Transverse colon (tissue), 4 donors: ENCODE results near the gene DNAAF8. TPM values are rescaled to one million over a fixed set of nuclear protein-coding genes. Genes with fewer than 3 reads are reported as not detected.

Experiments
- DNase-seq: peaks from one replicate; pipeline ENCODE4 v3.0.0-alpha.2; 2019
- H3K27ac ChIP-seq, 4 donors: fragments of 200-600 bp; sonication (generic); 2 replicates each; pipeline ENCODE4 v1.5.1; 2016 to 2018; ENCODE audit warnings: inconsistent platforms in 4 of 4
- H3K27me3 ChIP-seq: fragments of 200-600 bp; sonication (generic); 2 replicates; pipeline ENCODE4 v1.5.1; 2017; ENCODE audit warnings: inconsistent platforms
- H3K36me3 ChIP-seq, 4 donors: fragments of 200-600 bp; sonication (generic); 2 replicates each; pipeline ENCODE4 v1.5.1; 2017 to 2019; ENCODE audit warnings: inconsistent platforms in 4 of 4
- H3K4me1 ChIP-seq, 4 donors: fragments of 200-600 bp; sonication (generic); 2 replicates each; pipeline ENCODE4 v1.5.1; 2017 to 2020; ENCODE audit warnings: inconsistent platforms in 4 of 4
- H3K4me3 ChIP-seq, 4 donors: fragments of 200-600 bp; sonication (generic); 1 replicate in 1 of 4; 2 replicates in 3 of 4; pipeline versions ENCODE4 v1.5.1 to v1.6.1; 2017 to 2019; ENCODE audit warnings: inconsistent platforms in 4 of 4
- H3K9me3 ChIP-seq, 2 donors: fragments of 200-600 bp; sonication (generic); 2 replicates each; pipeline ENCODE4 v1.5.1; 2017 to 2019; ENCODE audit warnings: inconsistent platforms in 2 of 2
- CTCF ChIP-seq, 5 experiments: fragments of 200-600 bp in 3 of 5; fragments of 450-650 bp in 2 of 5; sonication (generic) in 3 of 5; IDR thresholded peaks; 1 replicate in 2 of 5; 2 replicates in 3 of 5; pipeline ENCODE4 v1.5.1; 2016 to 2017; ENCODE audit warnings: antibody characterized with exemption in 5 of 5, inconsistent platforms in 3 of 5, mild to moderate bottlenecking in 2 of 5, moderate library complexity in 1 of 5
- EP300 ChIP-seq: sonication (generic); formaldehyde crosslinking; IDR thresholded peaks from one replicate; pipeline ENCODE4 v1.6.1; 2017; ENCODE audit warnings: antibody characterized with exemption, low read depth
- POLR2A ChIP-seq: fragments of 450-650 bp; IDR thresholded peaks from one replicate; pipeline ENCODE4 v1.6.1; 2016; ENCODE audit warnings: antibody characterized with exemption, mild to moderate bottlenecking, moderate library complexity
- POLR2AphosphoS5 ChIP-seq, 3 donors: sonication (generic); formaldehyde crosslinking; IDR thresholded peaks; one replicate each; pipeline ENCODE4 v1.6.1; 2016; ENCODE audit warnings: antibody characterized with exemption in 3 of 3
- WGBS, 2 donors: methylation state at CpG; one replicate each; pipeline ENCODE4 v1.1.5; 2018; ENCODE audit warnings: low coverage in 1 of 2; 5-methylcytosine and 5-hydroxymethylcytosine counted together
- in situ Hi-C, 4 donors: fragments of 200-750 bp; cut with MboI; loops; one replicate each; pipeline versions ENCODE4 v1.15.0 to v1.15.1; 2017; ENCODE audit warnings: low sequenced_read_pairs in 3 of 4, low pct_ligation_motif_present in 1 of 4, low pct_unique_long_range_greater_than_20kb in 1 of 4
- intact Hi-C: fragments of 100-400 bp; cut with DNase I; formaldehyde crosslinking; loops from one replicate; pipeline ENCODE4 v1.15.1; 2023; ENCODE audit warnings: low total_unique reads
- total RNA-seq, 4 donors: library from RNA; depleted of rRNA; stranded (reverse); fragments of >200 nt; gene quantifications; one replicate each; pipeline ENCODE4 v1.1.0, GENCODE V29; 2016

Gene DNAAF8
- total RNA-seq, 4 donors from 2014 or later: 0.55 to 2.9 (median 0.60) TPM; not detected in 1

DNA sequence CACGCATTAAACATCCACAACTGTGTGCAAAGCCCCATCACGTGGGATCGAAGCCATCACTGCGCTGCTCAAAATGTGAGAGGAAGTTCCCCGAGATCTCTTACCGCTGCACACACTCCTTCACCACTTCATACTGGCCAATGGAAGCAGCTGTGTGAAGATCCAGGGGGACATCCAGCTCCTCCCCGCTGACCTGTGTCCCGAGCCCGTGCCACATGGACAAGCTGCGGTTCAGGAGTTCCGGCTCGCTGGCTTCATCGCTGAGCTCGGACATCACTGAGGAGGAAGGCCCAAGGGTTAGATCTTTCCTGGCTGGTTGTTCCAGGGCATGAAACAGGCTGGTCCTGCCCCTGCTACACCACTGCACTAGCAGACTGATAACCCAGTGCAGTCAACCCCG is 4.5 kb upstream of the DNAAF8 start:
- in situ Hi-C loops: no loop called here
- H3K4me3 ChIP-seq: no peak overlapping the region
- 92% methylated on average over 15 of the region's 15 CpGs; no CpG with 5 or more reads in 1 of the 2 donors for WGBS, 2 donors
- TF ChIP-seq CTCF (IDR thresholded peaks at IDR 0.05) (no peak), POLR2A (no peak)
- peaks cover 0 to 10% (median 3%) of the 10 kb centered on the region in 4 donors for H3K4me1 ChIP-seq
- H3K36me3 ChIP-seq: peaks cover 0 to 14% (median 3%) of the 10 kb centered on the region in 4 donors
- H3K27ac ChIP-seq: no peak overlapping the region
- intact Hi-C loops: no loop called here
- no peaks in the 10 kb centered on the region for H3K27me3 ChIP-seq
- no peaks in the 10 kb centered on the region for H3K9me3 ChIP-seq
- DNase-seq: no peak

DNA sequence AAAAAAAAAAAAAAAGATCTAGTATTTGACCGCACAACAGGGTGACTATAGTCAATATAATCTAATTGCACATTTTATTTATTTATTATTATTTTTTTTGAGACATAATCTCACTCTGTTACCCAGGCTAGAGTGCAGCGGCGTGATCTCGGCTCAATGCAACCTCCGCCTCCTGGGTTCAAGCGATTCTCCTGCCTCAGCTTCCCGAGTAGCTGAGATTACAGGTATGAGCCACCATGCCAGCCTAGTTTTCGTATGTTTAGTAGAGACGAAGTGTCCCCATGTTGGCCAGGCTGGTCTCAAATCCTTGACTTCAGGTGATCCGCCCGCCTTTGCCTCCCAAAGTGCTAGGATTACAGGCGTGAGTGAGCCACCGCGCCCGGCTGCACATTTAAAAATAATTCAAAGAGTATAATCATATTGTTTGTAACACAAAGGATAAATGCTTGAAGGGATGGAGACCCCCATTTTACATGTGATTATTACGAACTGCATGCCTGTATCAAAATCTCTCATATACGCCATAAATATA is 1.1 kb upstream of the DNAAF8 start:
- DNase-seq: no peak
- WGBS, 2 donors: 43 to 44% methylated on average over 11 to 17 of the region's 17 CpGs
- in situ Hi-C loops (no loop called here), intact Hi-C loops (no loop called here)
- H3K27ac ChIP-seq: peak overlapping the region; percentile 83 to 95 (median 88)
- no peaks in the 10 kb centered on the region for H3K9me3 ChIP-seq
- peaks cover 0 to 13% (median 2%) of the 10 kb centered on the region in 4 donors for H3K36me3 ChIP-seq
- TF ChIP-seq POLR2A: no peak
- no peak for TF ChIP-seq CTCF (IDR thresholded peaks at IDR 0.05)
- TF ChIP-seq POLR2AphosphoS5 (IDR thresholded peaks at IDR 0.05): no peak
- TF ChIP-seq EP300: no peak
- no peaks in the 10 kb centered on the region for H3K27me3 ChIP-seq
- peak overlapping the region; percentile 81 to 93 (median 90) for H3K4me3 ChIP-seq
- peaks cover 0 to 17% (median 9%) of the 10 kb centered on the region in 4 donors for H3K4me1 ChIP-seq

- H3K9me3 ChIP-seq: no peaks in the 10 kb centered on the region
- H3K27ac ChIP-seq: peak overlapping the region; percentile 83 to 95 (median 88)
- intact Hi-C loops: no loop called here
- TF ChIP-seq POLR2A (no peak), EP300 (no peak), CTCF (IDR thresholded peaks at IDR 0.05) (no peak), POLR2AphosphoS5 (IDR thresholded peaks at IDR 0.05) (no peak)
- peaks cover 0 to 17% (median 9%) of the 10 kb centered on the region in 4 donors for H3K4me1 ChIP-seq
- in situ Hi-C loops: no loop called here
- H3K4me3 ChIP-seq: peak overlapping the region; percentile 81 to 93 (median 90)
- H3K27me3 ChIP-seq: no peaks in the 10 kb centered on the region
- DNase-seq: no peak
- WGBS, 2 donors: 0 to 2% methylated on average over 1 to 19 of the region's 19 CpGs
- peaks cover 0 to 8% (median 0%) of the 10 kb centered on the region in 4 donors for H3K36me3 ChIP-seq
Measured at GRCh38 chr16:4733747-4734062, 632 bp upstream of the DNAAF8 start.

DNA sequence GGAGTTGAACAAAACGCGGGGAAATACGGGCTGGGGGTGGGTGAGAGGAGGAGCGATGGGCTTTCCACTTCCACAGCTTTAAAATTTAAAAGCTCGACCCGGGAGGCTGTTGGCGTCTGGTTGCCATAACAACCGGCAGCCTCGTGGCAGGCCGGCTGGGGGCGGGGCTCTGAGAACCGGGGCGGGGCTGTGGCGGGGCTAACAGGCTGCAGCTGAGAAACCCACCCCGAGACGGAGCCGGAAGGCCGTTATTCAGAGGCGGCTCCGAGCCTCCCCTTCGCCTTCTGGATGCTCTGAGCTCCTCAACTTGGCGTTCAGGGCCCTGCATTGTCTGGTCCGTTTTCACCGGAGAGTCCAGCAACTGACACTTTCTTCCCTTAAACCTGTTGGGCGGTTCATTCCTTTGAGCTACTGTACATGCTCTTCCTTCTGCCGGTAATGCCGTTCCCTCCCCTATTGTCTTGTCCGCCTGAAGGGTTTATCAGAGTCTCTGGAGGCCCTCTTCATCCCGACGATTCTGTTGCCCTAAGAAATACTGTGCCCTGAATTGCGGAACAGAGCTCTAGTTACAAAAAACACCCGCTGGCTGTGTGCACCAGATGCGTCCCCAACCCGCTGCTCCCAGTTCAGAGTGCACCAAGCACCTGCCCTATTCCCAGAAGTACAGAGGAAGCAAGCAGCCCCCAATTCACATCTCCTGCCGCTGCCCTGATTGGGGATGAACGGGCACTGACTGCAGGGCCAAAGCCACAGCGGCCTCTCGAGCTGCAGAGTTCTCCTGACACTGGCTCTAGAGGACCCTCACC is 596 bp downstream of the DNAAF8 start:
- Histone ChIP-seq H3K9me3 (no peaks in the 10 kb centered on the region), H3K4me3 (peak overlapping the region; percentile 81 to 93 (median 90)), H3K36me3 (no peaks in the 10 kb centered on the region), H3K27ac (peak overlapping the region; percentile 83 to 95 (median 88)), H3K27me3 (no peaks in the 10 kb centered on the region), H3K4me1 (peaks cover 0 to 17% (median 9%) of the 10 kb centered on the region in 4 donors)
- WGBS, 2 donors: 9% methylated on average over 36 of the region's 38 CpGs; no CpG with 5 or more reads in 1 of the 2 donors
- intact Hi-C loops (no loop called here), in situ Hi-C loops (no loop called here)
- TF ChIP-seq CTCF (IDR thresholded peaks at IDR 0.05) (no peak), POLR2A (no peak), POLR2AphosphoS5 (IDR thresholded peaks at IDR 0.05) (no peak), EP300 (no peak)
- DNase-seq: peak; percentile 93
